Stimulated activated CD4-positive, alpha-beta T cell treated with anti-CD3 and anti-CD28 coated beads, Interleukin-2, amount 100 ng/mL, for 48 hours (primary cell): Measurements from ENCODE around the gene PAEP.

Source experiments
- DNase-seq, 2 donors: peaks; one replicate each; pipeline ENCODE4 v3.0.0-alpha.2; 2020

Gene PAEP

DNA sequence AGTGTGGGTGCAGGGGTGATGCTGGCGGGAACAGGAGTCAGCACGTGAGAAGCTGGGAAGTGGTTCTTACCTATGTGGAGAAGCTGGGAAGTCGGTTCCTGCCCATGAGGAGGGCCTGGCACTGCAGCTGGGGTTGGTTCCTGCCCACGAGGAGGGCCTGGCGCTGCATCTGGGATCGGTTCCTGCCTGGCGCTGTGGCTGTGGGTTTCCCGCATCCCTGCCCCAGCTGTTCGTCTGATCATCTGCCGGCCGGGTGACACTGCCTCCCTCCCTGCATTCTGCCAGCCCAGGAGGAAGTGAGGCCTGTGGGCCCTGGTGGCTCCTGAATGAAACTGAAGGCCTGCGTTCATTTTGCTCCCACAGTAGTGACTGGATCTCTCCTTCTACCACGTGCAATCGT is 10.5 kb upstream of the PAEP start:
- no peak for DNase-seq

DNA sequence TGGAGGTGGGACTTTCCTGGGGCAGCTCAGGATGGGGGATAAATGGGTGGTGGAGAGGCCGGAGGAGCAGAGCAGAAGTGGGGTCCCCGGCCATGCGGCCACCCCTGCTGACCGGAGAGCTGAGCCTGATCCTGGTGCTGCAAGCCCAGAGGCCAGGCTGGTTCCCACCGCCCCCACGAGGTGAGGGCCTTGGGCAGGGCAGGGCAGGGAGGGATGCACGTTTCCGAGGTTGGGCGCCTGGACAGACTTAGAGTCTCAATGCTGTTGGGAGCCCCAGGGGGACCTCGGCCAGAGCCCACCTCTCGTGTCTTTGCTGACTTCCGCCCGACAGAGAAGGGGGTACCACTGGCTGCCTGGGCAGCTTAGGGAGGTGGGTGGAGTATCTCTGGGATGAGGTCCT is 10.1 kb upstream of the PAEP start:
- no peak for DNase-seq

DNA sequence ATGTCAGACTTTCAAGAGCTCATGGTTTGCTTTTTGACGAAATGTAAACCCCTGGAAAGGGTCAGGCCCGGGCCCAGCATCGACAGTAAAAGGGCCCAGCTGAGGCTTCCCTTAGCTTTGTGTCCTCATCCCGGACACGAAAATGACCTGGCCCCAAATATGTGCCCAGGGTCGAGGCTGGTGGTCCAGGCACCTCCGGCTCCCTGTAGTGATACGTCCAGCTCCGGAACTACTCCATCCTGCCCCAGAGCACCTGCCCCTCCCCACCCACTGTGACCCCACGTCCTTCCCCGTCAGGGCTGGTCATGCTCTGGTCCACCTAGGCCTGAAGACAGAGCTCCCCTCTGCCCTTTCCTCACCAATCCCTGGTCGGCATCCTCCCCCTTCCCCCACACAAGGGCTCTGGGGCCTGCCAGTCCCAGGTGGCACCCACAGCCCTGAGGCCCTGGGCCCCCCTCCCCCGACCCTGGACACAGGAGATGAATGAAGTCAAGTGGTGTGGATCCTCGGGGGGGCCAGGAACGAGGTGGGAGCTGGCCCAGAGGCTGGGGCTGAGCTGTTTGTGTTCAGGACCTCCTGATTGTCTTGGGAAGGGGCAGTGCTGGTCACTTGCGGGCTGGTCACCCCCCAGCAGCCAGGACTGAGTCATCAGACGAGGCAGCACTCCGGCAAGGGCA is 9.4 kb upstream of the PAEP start:
- DNase-seq = no peak

DNA sequence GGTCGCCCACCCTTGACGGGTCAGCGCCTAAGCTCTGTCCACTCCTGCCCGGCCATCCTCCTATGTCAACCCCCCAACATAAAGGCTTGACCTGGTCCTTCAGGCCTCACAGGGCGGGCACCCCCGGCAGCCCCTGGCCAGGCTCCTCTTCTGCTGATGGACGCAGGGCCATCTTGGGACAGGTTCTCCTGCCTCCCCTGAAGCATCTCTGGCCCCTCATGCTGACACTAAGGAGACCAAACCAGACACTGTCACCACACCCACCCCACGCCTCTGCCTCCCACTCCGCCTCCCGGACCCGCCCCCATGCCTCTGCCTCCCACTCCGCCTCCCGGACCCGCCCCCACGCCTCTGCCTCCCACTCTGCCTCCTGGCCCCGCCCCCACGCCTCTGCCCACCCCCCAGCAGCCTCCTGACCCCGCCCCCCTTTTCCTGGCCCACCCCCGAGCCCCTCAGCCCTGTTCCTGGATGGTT is 8.8 kb upstream of the PAEP start:
- no peak for DNase-seq

GRCh38 chr9:135554718-135555117 is 6.8 kb upstream of the PAEP start:
- no peak for DNase-seq

GRCh38 chr9:135555203-135555602 is 6.4 kb upstream of the PAEP start:
- no peak for DNase-seq

DNA sequence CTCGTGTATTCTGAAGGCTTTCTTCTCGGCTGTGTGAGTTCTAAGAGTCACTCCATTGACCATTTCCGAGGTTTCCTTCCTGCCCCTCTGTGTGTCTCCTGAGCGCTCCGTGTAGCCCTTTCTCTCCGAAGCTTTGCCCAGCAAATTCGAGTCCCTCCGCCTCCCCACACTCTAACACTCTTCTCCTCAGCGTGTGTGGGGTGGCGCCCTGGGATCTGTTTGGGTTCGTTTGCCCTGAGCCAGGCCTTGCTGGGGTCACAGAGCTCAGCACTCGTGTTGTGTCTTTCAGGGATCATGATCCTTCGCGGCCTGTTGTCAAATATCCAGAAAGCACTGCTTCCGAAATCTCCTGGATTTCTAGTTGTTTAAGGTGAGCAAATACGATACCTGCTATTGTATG is 5.6 kb upstream of the PAEP start:
- DNase-seq = no peak

GRCh38 chr9:135559606-135560005 is 1.9 kb upstream of the PAEP start:
- no peak for DNase-seq

DNA sequence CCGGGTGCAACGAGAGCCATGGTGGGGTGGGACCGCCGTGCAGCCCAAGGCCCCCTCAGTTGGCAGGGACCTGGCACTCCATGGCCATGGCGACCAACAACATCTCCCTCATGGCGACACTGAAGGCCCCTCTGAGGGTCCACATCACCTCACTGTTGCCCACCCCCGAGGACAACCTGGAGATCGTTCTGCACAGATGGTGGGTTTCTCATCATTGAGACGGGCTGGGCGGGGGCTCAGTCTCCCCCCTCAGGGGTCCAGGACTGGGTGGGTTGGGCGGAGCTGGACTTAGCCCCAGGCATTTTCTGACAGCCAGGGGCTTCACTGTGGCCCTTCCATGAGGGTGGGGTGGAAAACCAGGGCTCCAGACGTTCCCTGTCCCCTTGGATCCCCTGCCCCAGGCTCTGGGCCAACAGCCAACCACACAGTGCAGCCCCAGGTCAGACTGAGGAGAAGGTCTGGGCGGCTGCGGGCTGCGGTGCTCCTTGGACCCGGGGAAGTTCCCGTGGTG is 734 bp downstream of the PAEP start:
- no peak for DNase-seq

- DNase-seq = no peak
These were observed 1.5 kb downstream of the PAEP start for GRCh38 chr9:135563039-135563476.

- no peak for DNase-seq
These were observed 2.3 kb downstream of the PAEP start for GRCh38 chr9:135563858-135564257.

DNA sequence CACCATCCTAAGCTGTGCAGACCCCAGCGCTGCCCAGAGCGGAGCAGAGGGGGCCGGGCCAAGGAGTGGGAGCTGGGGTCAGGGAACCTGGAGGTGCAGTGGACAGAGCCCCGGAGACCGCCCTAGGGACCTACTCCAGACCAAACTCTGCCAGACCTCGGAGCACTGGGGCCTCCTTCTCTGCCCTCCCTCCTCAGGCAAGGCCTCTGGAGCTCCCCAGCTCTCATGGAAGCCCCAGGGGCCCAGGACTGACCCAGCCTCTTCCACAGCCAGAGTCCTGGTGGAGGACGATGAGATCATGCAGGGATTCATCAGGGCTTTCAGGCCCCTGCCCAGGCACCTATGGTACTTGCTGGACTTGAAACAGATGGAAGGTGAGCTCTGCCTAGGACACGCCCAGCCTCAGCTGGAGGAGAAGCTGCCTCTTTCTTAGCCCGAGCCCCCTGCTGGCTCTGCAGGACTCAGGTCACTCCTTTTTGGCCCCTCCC is 3.6 kb downstream of the PAEP start:
- no peak for DNase-seq

- no peak for DNase-seq
These were observed 4.1 kb downstream of the PAEP start for GRCh38 chr9:135565636-135566035.

- no peak for DNase-seq
These were observed 5.0 kb downstream of the PAEP start for GRCh38 chr9:135566552-135566951.

GRCh38 chr9:135567311-135567710 is 5.8 kb downstream of the PAEP start:
- no peak for DNase-seq

- DNase-seq = no peak
These were observed 6.5 kb downstream of the PAEP start for GRCh38 chr9:135568026-135568425.

DNA sequence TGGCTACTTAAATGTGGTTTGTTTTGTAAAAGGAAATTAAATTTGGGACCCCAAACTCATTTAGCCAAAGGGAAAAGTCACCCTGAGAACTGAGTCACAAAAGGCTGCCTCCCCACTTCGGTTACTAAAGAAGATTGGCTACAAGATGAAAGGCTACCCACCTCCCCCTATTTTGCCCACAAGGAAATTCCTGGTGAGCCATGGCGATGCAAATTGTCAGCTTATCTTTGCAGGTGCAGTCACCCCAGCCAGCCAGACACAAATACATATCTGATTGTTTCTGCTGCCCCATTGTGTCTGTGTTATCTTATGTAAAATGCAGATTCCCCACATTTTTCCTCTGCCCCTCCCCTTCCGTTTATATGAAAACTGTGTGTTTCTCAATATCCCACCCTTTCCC is 8.9 kb downstream of the PAEP start:
- no peak for DNase-seq

- no peak for DNase-seq
These were observed 10.7 kb downstream of the PAEP start for GRCh38 chr9:135572233-135572632.

DNA sequence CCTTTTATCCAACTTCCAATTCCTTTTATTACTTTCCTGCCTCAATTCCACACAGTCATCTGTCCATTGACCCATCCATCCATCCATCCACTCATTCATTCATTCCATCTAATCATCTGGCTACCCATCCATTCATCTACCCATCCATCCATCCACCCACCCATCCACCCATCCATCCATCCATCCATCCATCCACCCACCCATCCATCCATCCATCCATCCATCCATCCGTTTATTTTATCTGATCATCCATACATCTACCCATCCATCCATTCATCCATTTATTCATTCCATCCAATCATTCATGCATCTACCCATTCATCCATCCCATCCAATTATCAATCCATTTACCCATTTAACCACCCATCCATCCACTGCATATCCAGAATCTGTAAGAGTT is 11.6 kb downstream of the PAEP start:
- no peak for DNase-seq

- DNase-seq = no peak
These were observed 12.8 kb downstream of the PAEP start for GRCh38 chr9:135574331-135574730.

GRCh38 chr9:135574943-135575342 is 13.4 kb downstream of the PAEP start:
- no peak for DNase-seq

GRCh38 chr9:135575995-135576631 is 14.6 kb downstream of the PAEP start:
- no peak for DNase-seq

DNA sequence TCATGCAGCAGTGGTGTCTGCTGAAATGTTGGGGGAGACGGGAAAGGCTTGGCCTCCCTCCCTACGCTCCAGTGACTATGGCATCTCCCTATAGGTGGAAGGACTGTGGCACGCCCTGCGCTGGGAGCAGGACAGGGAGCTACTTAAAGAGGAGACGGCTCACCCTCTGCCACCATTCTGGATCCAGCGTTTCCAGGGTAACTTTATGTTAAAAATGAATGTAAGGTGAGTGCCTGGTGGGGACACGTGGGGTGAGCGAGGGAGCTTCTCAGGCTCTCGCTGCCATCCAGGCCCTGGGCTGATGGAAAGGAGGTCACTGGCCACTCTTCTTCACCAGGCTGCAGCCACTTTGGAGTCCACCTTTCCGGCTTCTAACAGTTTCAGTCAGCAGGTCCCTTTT is 15.7 kb downstream of the PAEP start:
- DNase-seq = no peak

- DNase-seq = no peak
These were observed 17.8 kb downstream of the PAEP start for GRCh38 chr9:135579356-135579755.
